OCI-LY7 (cell line): ENCODE data around the gene MBD1.

Experiments
- EZH2phosphoT487 ChIP-seq: fragments of 200-600 bp; sonication (generic); IDR thresholded peaks from 2 replicates; pipeline ENCODE4 v1.6.1; 2018; ENCODE audit warnings: low read depth, borderline replicate concordance, mild to moderate bottlenecking, mixed run types, antibody characterized with exemption, low read length, moderate library complexity, mixed read lengths
- TF ChIP-seq, protein P1 (sequence below): fragments of 200-600 bp; sonication (generic); conservative IDR thresholded peaks from 2 replicates; pipeline ENCODE4 v1.5.1; 2014; ENCODE audit warnings: mild to moderate bottlenecking, antibody characterized with exemption, low read length, moderate library complexity, mixed read lengths

GRCh38 chr18:50298443-50299284 lies 17.3 kb upstream of the MBD1 start:
- TF ChIP-seq EZH2phosphoT487: no peak
- TF ChIP-seq, protein P1, sequence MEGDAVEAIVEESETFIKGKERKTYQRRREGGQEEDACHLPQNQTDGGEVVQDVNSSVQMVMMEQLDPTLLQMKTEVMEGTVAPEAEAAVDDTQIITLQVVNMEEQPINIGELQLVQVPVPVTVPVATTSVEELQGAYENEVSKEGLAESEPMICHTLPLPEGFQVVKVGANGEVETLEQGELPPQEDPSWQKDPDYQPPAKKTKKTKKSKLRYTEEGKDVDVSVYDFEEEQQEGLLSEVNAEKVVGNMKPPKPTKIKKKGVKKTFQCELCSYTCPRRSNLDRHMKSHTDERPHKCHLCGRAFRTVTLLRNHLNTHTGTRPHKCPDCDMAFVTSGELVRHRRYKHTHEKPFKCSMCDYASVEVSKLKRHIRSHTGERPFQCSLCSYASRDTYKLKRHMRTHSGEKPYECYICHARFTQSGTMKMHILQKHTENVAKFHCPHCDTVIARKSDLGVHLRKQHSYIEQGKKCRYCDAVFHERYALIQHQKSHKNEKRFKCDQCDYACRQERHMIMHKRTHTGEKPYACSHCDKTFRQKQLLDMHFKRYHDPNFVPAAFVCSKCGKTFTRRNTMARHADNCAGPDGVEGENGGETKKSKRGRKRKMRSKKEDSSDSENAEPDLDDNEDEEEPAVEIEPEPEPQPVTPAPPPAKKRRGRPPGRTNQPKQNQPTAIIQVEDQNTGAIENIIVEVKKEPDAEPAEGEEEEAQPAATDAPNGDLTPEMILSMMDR: no peak
